H9 (cell line): Measurements from ENCODE around the gene FRMD1. TPM values are rescaled to one million over a fixed set of nuclear protein-coding genes. Genes with fewer than 3 reads are reported as not detected.

ENCODE experiments used
- DNase-seq: peaks from one replicate; pipeline ENCODE4 v3.0.0-alpha.2; 2017
- H2AFZ ChIP-seq: one replicate; pipeline ENCODE4 v1.6.1; 2013; ENCODE audit warnings: mild to moderate bottlenecking, low read length, control low read depth, moderate library complexity
- H2AK5ac ChIP-seq: 2 replicates; pipeline ENCODE4 v1.6.1; 2013; ENCODE audit warnings: low read length, control low read depth, mixed read lengths; ENCODE audit not compliant: insufficient read length
- H2BK120ac ChIP-seq: one replicate; pipeline ENCODE4 v1.6.1; 2013; ENCODE audit warnings: low read depth, mild to moderate bottlenecking, low read length, control low read depth, inconsistent platforms; ENCODE audit not compliant: poor library complexity, severe bottlenecking
- H2BK12ac ChIP-seq: 2 replicates; pipeline ENCODE4 v1.6.1; 2013; ENCODE audit warnings: low read length, control low read depth, mixed read lengths, low read depth; ENCODE audit not compliant: insufficient read length
- H2BK15ac ChIP-seq: 2 replicates; pipeline ENCODE4 v1.6.1; 2013; ENCODE audit warnings: low read depth, low read length, control low read depth
- H2BK20ac ChIP-seq: one replicate; pipeline ENCODE4 v1.6.1; 2013; ENCODE audit warnings: low read depth, mild to moderate bottlenecking, low read length, control low read depth, inconsistent platforms; ENCODE audit not compliant: poor library complexity, severe bottlenecking
- H2BK5ac ChIP-seq: 2 replicates; pipeline ENCODE4 v1.6.1; 2013; ENCODE audit warnings: low read length, control low read depth, mixed read lengths; ENCODE audit not compliant: insufficient read length
- H3K14ac ChIP-seq: 2 replicates; pipeline ENCODE4 v1.6.1; 2013; ENCODE audit warnings: low read length, control low read depth; ENCODE audit not compliant: insufficient read depth
- H3K18ac ChIP-seq: 2 replicates; pipeline ENCODE4 v1.6.1; 2013; ENCODE audit warnings: low read depth, mild to moderate bottlenecking, mixed read lengths, low read length, control low read depth; ENCODE audit not compliant: insufficient read length
- H3K23ac ChIP-seq: 2 replicates; pipeline ENCODE4 v1.6.1; 2013; ENCODE audit warnings: low read length, control low read depth, mixed read lengths, low read depth; ENCODE audit not compliant: insufficient read length
- H3K23me2 ChIP-seq: 2 replicates; pipeline ENCODE4 v1.6.1; 2013; ENCODE audit warnings: low read depth, mild to moderate bottlenecking, mixed read lengths, low read length, control low read depth; ENCODE audit not compliant: insufficient read length, poor library complexity, severe bottlenecking
- H3K27ac ChIP-seq: 2 replicates; pipeline ENCODE4 v1.5.1; 2013; ENCODE audit warnings: low read length, control low read depth, mixed read lengths, low read depth; ENCODE audit not compliant: insufficient read length
- H3K27me3 ChIP-seq: 2 replicates; pipeline ENCODE4 v1.6.1; 2013; ENCODE audit warnings: low read length, control low read depth, inconsistent platforms; ENCODE audit not compliant: insufficient read depth
- H3K4ac ChIP-seq: 2 replicates; pipeline ENCODE4 v1.6.1; 2013; ENCODE audit warnings: low read depth, mild to moderate bottlenecking, control low read depth, inconsistent platforms, low read length, moderate library complexity
- H3K4me1 ChIP-seq: 2 replicates; pipeline ENCODE4 v1.6.1; 2013; ENCODE audit warnings: low read length, control low read depth, inconsistent platforms; ENCODE audit not compliant: insufficient read depth
- H3K4me2 ChIP-seq: 2 replicates; pipeline ENCODE4 v1.6.1; 2013; ENCODE audit warnings: low read length, control low read depth, mixed read lengths; ENCODE audit not compliant: insufficient read length, insufficient read depth
- H3K56ac ChIP-seq: 2 replicates; pipeline ENCODE4 v1.6.1; 2013; ENCODE audit warnings: low read depth, mild to moderate bottlenecking, mixed read lengths, low read length, control low read depth; ENCODE audit not compliant: insufficient read length
- H3K79me1 ChIP-seq: 2 replicates; pipeline ENCODE4 v1.6.1; 2013; ENCODE audit warnings: low read depth, mild to moderate bottlenecking, moderate library complexity, low read length, control low read depth, inconsistent platforms; ENCODE audit not compliant: insufficient read depth, poor library complexity, severe bottlenecking
- H3K79me2 ChIP-seq: 2 replicates; pipeline ENCODE4 v1.6.1; 2013; ENCODE audit warnings: low read length, control low read depth, inconsistent platforms; ENCODE audit not compliant: insufficient read depth
- H3K9ac ChIP-seq: 2 replicates; pipeline ENCODE4 v1.6.1; 2013; ENCODE audit warnings: low read length, control low read depth, mixed read lengths; ENCODE audit not compliant: insufficient read length; ENCODE audit errors: extremely low read depth
- H3K9me3 ChIP-seq: one replicate; pipeline ENCODE4 v1.6.1; 2013; ENCODE audit warnings: low read depth, low read length, inconsistent platforms; ENCODE audit not compliant: control insufficient read depth
- H3T11ph ChIP-seq: one replicate; pipeline ENCODE4 v1.6.1; 2013; ENCODE audit warnings: mild to moderate bottlenecking, low read length, control low read depth, inconsistent platforms
- H4K20me1 ChIP-seq: one replicate; pipeline ENCODE4 v1.6.1; 2013; ENCODE audit not compliant: control insufficient read depth, insufficient read length, insufficient read depth
- H4K5ac ChIP-seq: 2 replicates; pipeline ENCODE4 v1.6.1; 2013; ENCODE audit warnings: low read depth, mild to moderate bottlenecking, mixed read lengths, low read length, control low read depth; ENCODE audit not compliant: insufficient read length
- H4K8ac ChIP-seq: replicated peaks from 2 replicates; pipeline ENCODE4 v1.6.1; 2013; ENCODE audit warnings: low read length, control low read depth, mixed read lengths, low read depth; ENCODE audit not compliant: insufficient read length
- H4K91ac ChIP-seq: 2 replicates; pipeline ENCODE4 v1.6.1; 2013; ENCODE audit warnings: low read depth, mild to moderate bottlenecking, moderate library complexity, mixed read lengths, low read length, control low read depth; ENCODE audit not compliant: insufficient read length
- H3K27ac Mint-ChIP-seq, 3 experiments: 2 replicates in 2 of 3; 3 replicates in 1 of 3; pipeline ENCODE4 v1.8.0; 2020 to 2021; ENCODE audit warnings: mixed read lengths in 3 of 3, mild to moderate bottlenecking in 1 of 3, moderate library complexity in 1 of 3
- H3K27me3 Mint-ChIP-seq: 2 replicates; pipeline ENCODE4 v1.8.0; 2021; ENCODE audit warnings: low read depth, mild to moderate bottlenecking, moderate library complexity, mixed read lengths
- H3K36me3 Mint-ChIP-seq, 3 experiments: 2 replicates in 2 of 3; 3 replicates in 1 of 3; pipeline ENCODE4 v1.8.0; 2020 to 2021; ENCODE audit warnings: low read depth in 3 of 3, mixed read lengths in 3 of 3; ENCODE audit not compliant: insufficient read depth in 1 of 3
- H3K4me1 Mint-ChIP-seq, 2 experiments: 2 replicates each; pipeline ENCODE4 v1.8.0; 2020; ENCODE audit warnings: mixed read lengths in 2 of 2
- H3K4me3 Mint-ChIP-seq, 2 experiments: 2 replicates in 1 of 2; 3 replicates in 1 of 2; pipeline ENCODE4 v1.8.0; 2020 to 2021; ENCODE audit warnings: mild to moderate bottlenecking in 2 of 2, mixed read lengths in 2 of 2, moderate library complexity in 1 of 2
- H3K9me3 Mint-ChIP-seq, 2 experiments: 2 replicates in 1 of 2; 3 replicates in 1 of 2; pipeline ENCODE4 v1.8.0; 2020; ENCODE audit warnings: mild to moderate bottlenecking in 2 of 2, mixed read lengths in 2 of 2, moderate library complexity in 1 of 2
- WGBS: extraction: QIAGEN DNeasy Blood & Tissue Kit; methylation state at CpG from one replicate; pipeline ENCODE4 v1.1.7; 2013; ENCODE audit warnings: missing lambda C conversion rate, low lambda C conversion rate, mixed read lengths; ENCODE audit not compliant: insufficient read length; ENCODE audit errors: extremely low coverage; 5-methylcytosine and 5-hydroxymethylcytosine counted together
- total RNA-seq: library from RNA; stranded (reverse); gene quantifications from 2 replicates; pipeline ENCODE4 v1.2.1, GENCODE V29; 2021
- TF ChIP-seq, protein P1 (sequence below): fragments of 200-600 bp; sonication (generic); conservative IDR thresholded peaks from 3 replicates; pipeline ENCODE4 v1.8.0; 2021; ENCODE audit warnings: antibody characterized with exemption, mild to moderate bottlenecking

Gene FRMD1
- total RNA-seq, 1 experiment from 2014 or later: not detected

- no peak for DNase-seq
- H4K20me1 ChIP-seq: no peaks in the 10 kb centered on the region
- H3K18ac ChIP-seq: no peak overlapping the region
- no peak overlapping the region for H2BK15ac ChIP-seq
- Mint-ChIP-seq H3K27ac (no peak overlapping the region), H3K4me3 (no peak overlapping the region), H3K36me3 (peaks cover 18 to 43% (median 31%) of the 10 kb centered on the region in 3 experiments), H3K27me3 (peaks cover 32% of the 10 kb centered on the region), H3K4me1 (peaks cover 27 to 30% of the 10 kb centered on the region in 2 experiments), H3K9me3 (peaks cover 52 to 60% of the 10 kb centered on the region in 2 experiments)
- H3K79me2 ChIP-seq: no peaks in the 10 kb centered on the region
- TF ChIP-seq, protein P1, sequence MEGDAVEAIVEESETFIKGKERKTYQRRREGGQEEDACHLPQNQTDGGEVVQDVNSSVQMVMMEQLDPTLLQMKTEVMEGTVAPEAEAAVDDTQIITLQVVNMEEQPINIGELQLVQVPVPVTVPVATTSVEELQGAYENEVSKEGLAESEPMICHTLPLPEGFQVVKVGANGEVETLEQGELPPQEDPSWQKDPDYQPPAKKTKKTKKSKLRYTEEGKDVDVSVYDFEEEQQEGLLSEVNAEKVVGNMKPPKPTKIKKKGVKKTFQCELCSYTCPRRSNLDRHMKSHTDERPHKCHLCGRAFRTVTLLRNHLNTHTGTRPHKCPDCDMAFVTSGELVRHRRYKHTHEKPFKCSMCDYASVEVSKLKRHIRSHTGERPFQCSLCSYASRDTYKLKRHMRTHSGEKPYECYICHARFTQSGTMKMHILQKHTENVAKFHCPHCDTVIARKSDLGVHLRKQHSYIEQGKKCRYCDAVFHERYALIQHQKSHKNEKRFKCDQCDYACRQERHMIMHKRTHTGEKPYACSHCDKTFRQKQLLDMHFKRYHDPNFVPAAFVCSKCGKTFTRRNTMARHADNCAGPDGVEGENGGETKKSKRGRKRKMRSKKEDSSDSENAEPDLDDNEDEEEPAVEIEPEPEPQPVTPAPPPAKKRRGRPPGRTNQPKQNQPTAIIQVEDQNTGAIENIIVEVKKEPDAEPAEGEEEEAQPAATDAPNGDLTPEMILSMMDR: no peak
- no peak overlapping the region for H2BK12ac ChIP-seq
- no peak overlapping the region for H2BK20ac ChIP-seq
- H2AFZ ChIP-seq: no peak overlapping the region
- H4K5ac ChIP-seq: no peak overlapping the region
- H3K79me1 ChIP-seq: no peaks in the 10 kb centered on the region
- no peak overlapping the region; the same call in 1 of the 2 replicates for H3K14ac ChIP-seq
- no peak overlapping the region for H2AK5ac ChIP-seq
- H3K9ac ChIP-seq: no peak overlapping the region
- H3T11ph ChIP-seq: no peak overlapping the region
- H3K27me3 ChIP-seq: no peaks in the 10 kb centered on the region
- no peak overlapping the region for H4K8ac ChIP-seq
- WGBS: no CpG with 5 or more reads among the region's 6 CpGs
- H3K27ac ChIP-seq: no peak overlapping the region
- peaks cover 32% of the 10 kb centered on the region for H3K9me3 ChIP-seq
- H4K91ac ChIP-seq: no peak overlapping the region
- H3K4ac ChIP-seq: no peak overlapping the region
- no peak overlapping the region for H3K4me2 ChIP-seq
- H2BK5ac ChIP-seq: no peak overlapping the region
- no peak overlapping the region for H3K23ac ChIP-seq
- H3K4me1 ChIP-seq: no peaks in the 10 kb centered on the region; the same call in 1 of the 2 replicates
- H2BK120ac ChIP-seq: no peak overlapping the region
- no peak overlapping the region for H3K56ac ChIP-seq
- H3K23me2 ChIP-seq: peaks cover 3% of the 10 kb centered on the region
Measured at GRCh38 chr6:168037242-168037641, 41.8 kb downstream of the FRMD1 start.
